GM12878 (cell line): Measurements from ENCODE around the gene IDS. TPM values are rescaled to one million over a fixed set of nuclear protein-coding genes. Genes with fewer than 3 reads are reported as not detected.
A peak's percentile ranks its signal among the peaks of the same experiment; 100 is the strongest.

Experiments
- ATAC-seq: fragments of 200-7000 bp; cut with Tn5 transposase; 3 replicates; pipeline ENCODE4 v1.9.1; 2020; ENCODE audit warnings: mild to moderate bottlenecking, moderate library complexity
- BruUV-seq: library from RNA; stranded (reverse); fragments of 400-500 nt; replicated peaks from 2 replicates; lab custom pipeline; 2021; lab: Mats Ljungman, UMichigan
- CTCF ChIA-PET: fragments of 300-600 bp; sonication (Branson Sonifier 250); formaldehyde crosslinking; extraction: SDS; loops from one replicate; lab custom pipeline; 2021; ENCODE audit warnings: inconsistent platforms; lab: Yijun Ruan, JAX
- POLR2A ChIA-PET: fragments of 350-600 bp; formaldehyde crosslinking; extraction: SDS; loops from one replicate; lab custom pipeline; 2021; ENCODE audit warnings: inconsistent platforms; lab: Charles Lee
- RAD21 ChIA-PET: fragments of 300-600 bp; sonication (Branson Sonifier 250); formaldehyde crosslinking; loops from one replicate; lab custom pipeline; 2023; ENCODE audit warnings: antibody characterized with exemption; ENCODE audit not compliant: unreplicated experiment; lab: Charles Lee
- SMC1A ChIA-PET: fragments of 300-600 bp; sonication (Branson Sonifier 250); formaldehyde crosslinking; loops from one replicate; lab custom pipeline; 2023; ENCODE audit not compliant: unreplicated experiment, uncharacterized antibody; lab: Charles Lee
- DNase-seq: peaks from one replicate; pipeline ENCODE4 v3.0.0-alpha.2; 2011; ENCODE audit warnings: low read depth, low spot score
- FAIRE-seq: peaks from 3 replicates; lab custom pipeline; 2011; peaks lifted over from hg19 to GRCh38; lab: Jason Lieb, UNC
- H2AFZ ChIP-seq: 2 replicates; pipeline ENCODE4 v1.6.0; 2011; ENCODE audit warnings: low read depth, low read length, control low read depth; ENCODE audit not compliant: control insufficient read depth
- H3K27ac ChIP-seq: 2 replicates; pipeline ENCODE4 v1.5.1; 2011; ENCODE audit warnings: control low read depth; ENCODE audit not compliant: control insufficient read depth, insufficient read depth
- H3K27me3 ChIP-seq, 2 experiments: replicated peaks in 1 of 2; 2 replicates each; pipeline versions ENCODE4 v1.6.0 to v1.6.1; 2011; ENCODE audit warnings: low read length in 1 of 2; ENCODE audit not compliant: control insufficient read depth in 2 of 2, insufficient read depth in 2 of 2
- H3K36me3 ChIP-seq, 2 experiments: 2 replicates each; pipeline ENCODE4 v1.5.1; 2011; ENCODE audit warnings: low read length in 1 of 2; ENCODE audit not compliant: control insufficient read depth in 2 of 2, insufficient read depth in 2 of 2
- H3K4me1 ChIP-seq: 2 replicates; pipeline ENCODE4 v1.6.1; 2011; ENCODE audit warnings: mild to moderate bottlenecking, low read length, moderate library complexity, mixed read lengths; ENCODE audit not compliant: control insufficient read depth, insufficient read depth
- H3K4me2 ChIP-seq: 2 replicates; pipeline ENCODE4 v1.6.0; 2011; ENCODE audit warnings: control low read depth; ENCODE audit not compliant: control insufficient read depth, insufficient read depth
- H3K4me3 ChIP-seq: fragments of 200-600 bp; sonication (generic); 2 replicates; pipeline ENCODE4 v1.5.1; 2016
- H3K79me2 ChIP-seq: 2 replicates; pipeline ENCODE4 v1.6.0; 2011; ENCODE audit warnings: low read length; ENCODE audit not compliant: control insufficient read depth, insufficient read depth
- H3K9ac ChIP-seq: 2 replicates; pipeline ENCODE4 v1.8.0; 2011; ENCODE audit warnings: low read length, control low read depth, mixed read lengths; ENCODE audit not compliant: control insufficient read depth, insufficient read depth
- H3K9me3 ChIP-seq: replicated peaks from 3 replicates; pipeline ENCODE4 v1.5.1; 2011; ENCODE audit warnings: mild to moderate bottlenecking, low read length; ENCODE audit not compliant: control insufficient read depth, insufficient read depth
- H4K20me1 ChIP-seq: 2 replicates; pipeline ENCODE4 v1.6.0; 2011; ENCODE audit not compliant: control insufficient read depth, insufficient read depth
- BHLHE40 ChIP-seq, 2 experiments: fragments of 450-650 bp in 1 of 2; IDR thresholded peaks; 2 replicates each; pipeline ENCODE4 v1.6.1; 2011 to 2017; ENCODE audit warnings: low read depth in 2 of 2, borderline replicate concordance in 1 of 2, improper control_type of control experiment in 1 of 2, low read length in 1 of 2, mild to moderate bottlenecking in 1 of 2
- EGR1 ChIP-seq, 2 experiments: IDR thresholded peaks; 1 replicate in 1 of 2; 2 replicates in 1 of 2; pipeline ENCODE4 v1.6.1; 2011 to 2012; ENCODE audit warnings: low read depth in 2 of 2, low read length in 2 of 2, borderline replicate concordance in 1 of 2, mild to moderate bottlenecking in 1 of 2, moderate library complexity in 1 of 2
- ETV6 ChIP-seq, 2 experiments: fragments of 450-650 bp in 1 of 2; IDR thresholded peaks in 1 of 2; conservative IDR thresholded peaks in 1 of 2; 2 replicates each; pipeline ENCODE4 v1.6.1; 2014; ENCODE audit warnings: antibody characterized with exemption in 1 of 2, borderline replicate concordance in 1 of 2, low read depth in 1 of 2, mild to moderate bottlenecking in 1 of 2, moderate library complexity in 1 of 2
- FOS ChIP-seq: IDR thresholded peaks from 3 replicates; pipeline ENCODE4 v1.6.1; 2011; ENCODE audit warnings: borderline replicate concordance; ENCODE audit not compliant: insufficient read length; ENCODE audit errors: extremely low read depth
- GATAD2B ChIP-seq: fragments of 450-650 bp; conservative IDR thresholded peaks from 2 replicates; pipeline ENCODE4 v1.6.1; 2017; ENCODE audit warnings: low read depth, mild to moderate bottlenecking, moderate library complexity
- LARP7 ChIP-seq: fragments of 450-650 bp; IDR thresholded peaks from 2 replicates; pipeline ENCODE4 v1.6.1; 2017; ENCODE audit warnings: mild to moderate bottlenecking
- NR2C2 ChIP-seq: IDR thresholded peaks from 2 replicates; pipeline ENCODE4 v1.6.1; 2011; ENCODE audit warnings: borderline replicate concordance, low read depth; ENCODE audit not compliant: control insufficient read depth, insufficient read length
- POU2F2 ChIP-seq: IDR thresholded peaks from 3 replicates; pipeline ENCODE4 v1.6.1; 2011; ENCODE audit warnings: low read depth, mild to moderate bottlenecking, low read length, borderline replicate concordance
- RAD21 ChIP-seq: IDR thresholded peaks from 2 replicates; pipeline ENCODE4 v1.6.1; 2011; ENCODE audit warnings: mild to moderate bottlenecking, low read depth, low read length, moderate library complexity; ENCODE audit not compliant: insufficient read depth
- RUNX3 ChIP-seq: IDR thresholded peaks from 2 replicates; pipeline ENCODE4 v1.6.1; 2012; ENCODE audit warnings: low read length, inconsistent platforms
- SMC3 ChIP-seq: IDR thresholded peaks from 2 replicates; pipeline ENCODE4 v1.6.1; 2011; ENCODE audit warnings: low read length, improper control_type of control experiment, borderline replicate concordance
- SP1 ChIP-seq: IDR thresholded peaks from one replicate; pipeline ENCODE4 v1.6.1; 2011; ENCODE audit warnings: low read depth, low read length
- WRNIP1 ChIP-seq: IDR thresholded peaks from 2 replicates; pipeline ENCODE4 v1.6.1; 2011; ENCODE audit warnings: low read depth, low read length, improper control_type of control experiment, borderline replicate concordance
- YY1 ChIP-seq: IDR thresholded peaks from 2 replicates; pipeline ENCODE4 v1.6.1; 2011; ENCODE audit warnings: low read depth, mild to moderate bottlenecking, low read length
- ZNF217 ChIP-seq: fragments of 450-650 bp; IDR thresholded peaks from 2 replicates; pipeline ENCODE4 v1.6.1; 2017; ENCODE audit warnings: antibody characterized with exemption, mild to moderate bottlenecking
- WGBS: methylation state at CpG from one replicate; pipeline ENCODE4 v1.1.6; 2016; ENCODE audit warnings: low lambda C conversion rate; ENCODE audit not compliant: insufficient replicate concordance, insufficient coverage; ENCODE audit errors: missing lambda C conversion rate; 5-methylcytosine and 5-hydroxymethylcytosine counted together
- in situ Hi-C: fragments of 300-500 bp; cut with MboI; formaldehyde crosslinking; loops from 9 replicates; pipeline ENCODE4 v1.14.3; 2018; ENCODE audit warnings: mixed read lengths
- intact Hi-C: fragments of 100-400 bp; cut with micrococcal nuclease; formaldehyde crosslinking; loops from one replicate; pipeline ENCODE4 v1.14.2; 2022; ENCODE audit not compliant: unreplicated experiment
- polyA plus RNA-seq, 11 experiments: library from polyadenylated mRNA; depleted of rRNA in 4 of 11; unstranded in 6 of 11; stranded (reverse) in 5 of 11; fragments of >200 nt; fragmentation: Nextera tagmentation in 4 of 11; fragmentation: Illumina TruSeq in 1 of 11; extraction: Ambion mirVana in 4 of 11; extraction: Trizol in 1 of 11; gene quantifications; 1 replicate in 1 of 11; 2 replicates in 10 of 11; pipeline versions ENCODE4 v1.2.1 to v1.2.3, GENCODE V29; 2011 to 2016; ENCODE audit warnings: inconsistent platforms in 2 of 11, missing spikeins in 2 of 11, low read depth in 1 of 11
- total RNA-seq, 4 experiments: library from RNA; depleted of rRNA in 3 of 4; stranded (reverse); fragments of >200 nt in 3 of 4; fragmentation: Illumina TruSeq in 1 of 4; extraction: Trizol in 1 of 4; gene quantifications; 2 replicates each; pipeline versions ENCODE4 v1.2.1 to v1.2.3, GENCODE V29; 2013 to 2021
- TF ChIP-seq, protein P1 (sequence below), 3 experiments: IDR thresholded peaks in 2 of 3; conservative IDR thresholded peaks in 1 of 3; 2 replicates each; pipeline ENCODE4 v1.5.1; 2011; ENCODE audit warnings: low read depth in 3 of 3, low read length in 3 of 3, mild to moderate bottlenecking in 3 of 3, control low read depth in 2 of 3, moderate library complexity in 2 of 3, inconsistent platforms in 1 of 3, mixed read lengths in 1 of 3; ENCODE audit not compliant: control insufficient read depth in 2 of 3, insufficient read depth in 1 of 3; ENCODE audit errors: extremely low read depth in 1 of 3
- TF ChIP-seq, protein P2 (sequence below): fragments of 450-650 bp; IDR thresholded peaks from 2 replicates; pipeline ENCODE4 v1.6.1; 2017; ENCODE audit warnings: mild to moderate bottlenecking, moderate library complexity

Gene IDS
- total and polyA plus RNA-seq, 10 of the 15 experiments (the other 5 are each of a cell fraction or from before 2014, with no cell fraction given) = 6.1 to 79.1 (median 51.7) TPM

DNA sequence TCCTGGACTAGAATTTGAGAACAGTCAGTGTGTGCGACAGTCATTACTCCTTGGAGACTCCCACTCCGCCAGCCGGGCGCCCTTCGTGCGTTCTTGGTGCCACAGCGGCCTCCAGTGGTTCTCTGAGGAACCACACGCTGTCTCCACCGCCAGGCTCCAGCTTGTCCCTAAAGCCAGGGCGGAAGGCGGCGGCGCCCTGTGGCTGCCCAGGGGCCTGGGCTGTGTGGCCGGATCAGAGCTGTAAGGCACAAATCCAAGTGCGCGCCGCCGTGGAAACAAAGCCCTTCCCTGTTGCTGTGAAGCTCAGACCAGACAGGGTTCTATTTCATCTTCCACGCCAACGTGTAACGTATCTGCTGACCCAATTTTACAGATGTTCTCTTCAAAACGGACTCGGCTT, 34.2 kb downstream of the IDS start:
- intact Hi-C loops (loop anchor here (1.0 to 10.0 kb wide), 3 partner anchors 586 to 1422 kb away; no protein-coding TSS in a partner anchor), in situ Hi-C loops (loop anchor here (5.0 kb wide), 1 partner anchor 1424 kb away; no protein-coding TSS in a partner anchor)
- Histone ChIP-seq H3K27ac (no peak overlapping the region), H2AFZ (no peak overlapping the region), H3K4me2 (no peak overlapping the region), H3K4me1 (no peaks in the 10 kb centered on the region), H3K9me3 (no peaks in the 10 kb centered on the region), H3K4me3 (no peak overlapping the region), H4K20me1 (no peaks in the 10 kb centered on the region), H3K9ac (no peak overlapping the region), H3K27me3 (no peaks in the 10 kb centered on the region; a peak in 1 of 4 replicates), H3K79me2 (no peaks in the 10 kb centered on the region), H3K36me3 (no peaks in the 10 kb centered on the region)
- BruUV-seq = no TSS peak
- WGBS = 19% methylated on average over 23 of the region's 23 CpGs
- SMC1A ChIA-PET = interaction anchor here (0.7 to 2.3 kb wide), 14 partner anchors 9 to 1425 kb away, joined by 3 to 13 read pairs (median 4); no protein-coding TSS in a partner anchor
- ATAC-seq (peak; percentile 97), DNase-seq (no peak), FAIRE-seq (no peak)
- CTCF ChIA-PET = interaction anchor here (0.6 to 6.2 kb wide), 31 partner anchors 8 to 1995 kb away, joined by 3 to 59 read pairs (median 4); no protein-coding TSS in a partner anchor
- 0 out of 2 replicates have a peak, but pooled peaks have one; percentile 34 for TF ChIP-seq YY1
- TF ChIP-seq, protein P1, sequence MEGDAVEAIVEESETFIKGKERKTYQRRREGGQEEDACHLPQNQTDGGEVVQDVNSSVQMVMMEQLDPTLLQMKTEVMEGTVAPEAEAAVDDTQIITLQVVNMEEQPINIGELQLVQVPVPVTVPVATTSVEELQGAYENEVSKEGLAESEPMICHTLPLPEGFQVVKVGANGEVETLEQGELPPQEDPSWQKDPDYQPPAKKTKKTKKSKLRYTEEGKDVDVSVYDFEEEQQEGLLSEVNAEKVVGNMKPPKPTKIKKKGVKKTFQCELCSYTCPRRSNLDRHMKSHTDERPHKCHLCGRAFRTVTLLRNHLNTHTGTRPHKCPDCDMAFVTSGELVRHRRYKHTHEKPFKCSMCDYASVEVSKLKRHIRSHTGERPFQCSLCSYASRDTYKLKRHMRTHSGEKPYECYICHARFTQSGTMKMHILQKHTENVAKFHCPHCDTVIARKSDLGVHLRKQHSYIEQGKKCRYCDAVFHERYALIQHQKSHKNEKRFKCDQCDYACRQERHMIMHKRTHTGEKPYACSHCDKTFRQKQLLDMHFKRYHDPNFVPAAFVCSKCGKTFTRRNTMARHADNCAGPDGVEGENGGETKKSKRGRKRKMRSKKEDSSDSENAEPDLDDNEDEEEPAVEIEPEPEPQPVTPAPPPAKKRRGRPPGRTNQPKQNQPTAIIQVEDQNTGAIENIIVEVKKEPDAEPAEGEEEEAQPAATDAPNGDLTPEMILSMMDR (IDR thresholded peaks at IDR 0.05 in 2 of 3, conservative IDR thresholded peaks at IDR 0.05 in 1 of 3; ENCODE audit: control insufficient read depth in 2 of 3, extremely low read depth in 1 of 3, insufficient read depth in 1 of 3, low read depth in 3 of 3, low read length in 3 of 3) = peak; percentile 80 to 94 (median 93)
- TF ChIP-seq SP1 = peak; percentile 14
- TF ChIP-seq POU2F2 = 0 out of 3 replicates have a peak, but pooled peaks have one; percentile 18
- TF ChIP-seq EGR1 (IDR thresholded peaks at IDR 0.05; ENCODE audit: borderline replicate concordance in 1 of 2, low read depth in 2 of 2, low read length in 2 of 2) = no peak
- TF ChIP-seq GATAD2B = no peak
- TF ChIP-seq FOS = no peak
- TF ChIP-seq SMC3 = peak; percentile 75
- TF ChIP-seq, protein P2, sequence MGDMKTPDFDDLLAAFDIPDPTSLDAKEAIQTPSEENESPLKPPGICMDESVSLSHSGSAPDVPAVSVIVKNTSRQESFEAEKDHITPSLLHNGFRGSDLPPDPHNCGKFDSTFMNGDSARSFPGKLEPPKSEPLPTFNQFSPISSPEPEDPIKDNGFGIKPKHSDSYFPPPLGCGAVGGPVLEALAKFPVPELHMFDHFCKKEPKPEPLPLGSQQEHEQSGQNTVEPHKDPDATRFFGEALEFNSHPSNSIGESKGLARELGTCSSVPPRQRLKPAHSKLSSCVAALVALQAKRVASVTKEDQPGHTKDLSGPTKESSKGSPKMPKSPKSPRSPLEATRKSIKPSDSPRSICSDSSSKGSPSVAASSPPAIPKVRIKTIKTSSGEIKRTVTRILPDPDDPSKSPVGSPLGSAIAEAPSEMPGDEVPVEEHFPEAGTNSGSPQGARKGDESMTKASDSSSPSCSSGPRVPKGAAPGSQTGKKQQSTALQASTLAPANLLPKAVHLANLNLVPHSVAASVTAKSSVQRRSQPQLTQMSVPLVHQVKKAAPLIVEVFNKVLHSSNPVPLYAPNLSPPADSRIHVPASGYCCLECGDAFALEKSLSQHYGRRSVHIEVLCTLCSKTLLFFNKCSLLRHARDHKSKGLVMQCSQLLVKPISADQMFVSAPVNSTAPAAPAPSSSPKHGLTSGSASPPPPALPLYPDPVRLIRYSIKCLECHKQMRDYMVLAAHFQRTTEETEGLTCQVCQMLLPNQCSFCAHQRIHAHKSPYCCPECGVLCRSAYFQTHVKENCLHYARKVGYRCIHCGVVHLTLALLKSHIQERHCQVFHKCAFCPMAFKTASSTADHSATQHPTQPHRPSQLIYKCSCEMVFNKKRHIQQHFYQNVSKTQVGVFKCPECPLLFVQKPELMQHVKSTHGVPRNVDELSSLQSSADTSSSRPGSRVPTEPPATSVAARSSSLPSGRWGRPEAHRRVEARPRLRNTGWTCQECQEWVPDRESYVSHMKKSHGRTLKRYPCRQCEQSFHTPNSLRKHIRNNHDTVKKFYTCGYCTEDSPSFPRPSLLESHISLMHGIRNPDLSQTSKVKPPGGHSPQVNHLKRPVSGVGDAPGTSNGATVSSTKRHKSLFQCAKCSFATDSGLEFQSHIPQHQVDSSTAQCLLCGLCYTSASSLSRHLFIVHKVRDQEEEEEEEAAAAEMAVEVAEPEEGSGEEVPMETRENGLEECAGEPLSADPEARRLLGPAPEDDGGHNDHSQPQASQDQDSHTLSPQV = 0 out of 2 replicates have a peak, but pooled peaks have one; percentile 39
- TF ChIP-seq WRNIP1 = no peak
- 0 out of 4 replicates have a peak, but pooled peaks of 1 of the 2 experiments have one; percentile 29 for TF ChIP-seq BHLHE40 (IDR thresholded peaks at IDR 0.05; ENCODE audit: borderline replicate concordance in 1 of 2, low read depth in 2 of 2, low read length in 1 of 2)
- TF ChIP-seq NR2C2 = no peak
- peak; percentile 32; the same call in 1 of the 2 replicates for TF ChIP-seq LARP7
- TF ChIP-seq ZNF217 = no peak
- peak; percentile 86 for TF ChIP-seq RAD21
- 0 out of 2 replicates have a peak, but pooled peaks have one; percentile 17 for TF ChIP-seq RUNX3
- no peak for TF ChIP-seq ETV6 (conservative IDR thresholded peaks at IDR 0.05 in 1 of 2, IDR thresholded peaks at IDR 0.05 in 1 of 2; ENCODE audit: borderline replicate concordance in 1 of 2, low read depth in 1 of 2)
- RAD21 ChIA-PET = interaction anchor here (0.8 to 3.2 kb wide), 10 partner anchors 9 to 1995 kb away, joined by 3 to 13 read pairs (median 4); no protein-coding TSS in a partner anchor
- POLR2A ChIA-PET = no interaction called here
